22Rv1 (cell line): Measurements from ENCODE around the gene ANKRD66.

Experiments used
- ZFX ChIP-seq: fragments of 450-650 bp; IDR thresholded peaks from 2 replicates; pipeline ENCODE4 v1.6.1; 2017; ENCODE audit warnings: antibody characterized with exemption, borderline replicate concordance
- TF ChIP-seq, protein P1 (sequence below): fragments of 450-650 bp; IDR thresholded peaks from 2 replicates; pipeline ENCODE4 v1.5.1; 2017; ENCODE audit warnings: mild to moderate bottlenecking

DNA sequence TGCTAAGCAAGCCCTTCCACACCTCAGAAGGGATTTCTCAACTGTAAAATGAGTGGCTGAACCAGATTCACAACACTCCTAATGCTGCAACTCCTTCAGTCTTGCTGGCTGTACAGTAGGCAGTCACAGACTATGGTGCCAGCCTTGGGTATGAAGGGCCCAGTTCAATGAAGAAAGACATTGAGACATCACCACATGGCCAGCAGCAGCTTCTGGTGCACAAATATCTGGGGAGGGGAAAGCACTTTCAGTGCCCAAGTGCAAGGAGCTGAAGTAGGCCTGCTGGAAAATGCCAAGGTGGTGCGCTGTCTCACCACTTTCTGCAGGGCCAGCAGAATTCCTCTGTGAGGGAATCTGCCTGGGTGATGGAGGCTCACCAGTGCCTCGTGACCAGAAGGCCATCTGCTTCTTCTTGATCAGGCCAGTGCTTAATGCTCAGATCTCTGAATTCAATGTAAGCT lies 13.4 kb upstream of the ANKRD66 start:
- TF ChIP-seq, protein P1, sequence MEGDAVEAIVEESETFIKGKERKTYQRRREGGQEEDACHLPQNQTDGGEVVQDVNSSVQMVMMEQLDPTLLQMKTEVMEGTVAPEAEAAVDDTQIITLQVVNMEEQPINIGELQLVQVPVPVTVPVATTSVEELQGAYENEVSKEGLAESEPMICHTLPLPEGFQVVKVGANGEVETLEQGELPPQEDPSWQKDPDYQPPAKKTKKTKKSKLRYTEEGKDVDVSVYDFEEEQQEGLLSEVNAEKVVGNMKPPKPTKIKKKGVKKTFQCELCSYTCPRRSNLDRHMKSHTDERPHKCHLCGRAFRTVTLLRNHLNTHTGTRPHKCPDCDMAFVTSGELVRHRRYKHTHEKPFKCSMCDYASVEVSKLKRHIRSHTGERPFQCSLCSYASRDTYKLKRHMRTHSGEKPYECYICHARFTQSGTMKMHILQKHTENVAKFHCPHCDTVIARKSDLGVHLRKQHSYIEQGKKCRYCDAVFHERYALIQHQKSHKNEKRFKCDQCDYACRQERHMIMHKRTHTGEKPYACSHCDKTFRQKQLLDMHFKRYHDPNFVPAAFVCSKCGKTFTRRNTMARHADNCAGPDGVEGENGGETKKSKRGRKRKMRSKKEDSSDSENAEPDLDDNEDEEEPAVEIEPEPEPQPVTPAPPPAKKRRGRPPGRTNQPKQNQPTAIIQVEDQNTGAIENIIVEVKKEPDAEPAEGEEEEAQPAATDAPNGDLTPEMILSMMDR = no peak
- no peak for TF ChIP-seq ZFX
